Liver (tissue), 3 donors: ENCODE results near the gene EVI5.

Experiments used
- GABPA ChIP-seq, 2 donors: IDR thresholded peaks in 1 of 2; conservative IDR thresholded peaks in 1 of 2; 2 replicates each; pipeline ENCODE4 v1.6.1; 2016; ENCODE audit warnings: antibody characterized with exemption in 2 of 2, mild to moderate bottlenecking in 1 of 2, moderate library complexity in 1 of 2
- HNF4A ChIP-seq, 2 donors: conservative IDR thresholded peaks; 2 replicates each; pipeline ENCODE4 v1.6.1; 2016; ENCODE audit warnings: antibody characterized with exemption in 2 of 2, mild to moderate bottlenecking in 2 of 2
- HNF4G ChIP-seq: IDR thresholded peaks from 2 replicates; pipeline ENCODE4 v1.6.1; 2016; ENCODE audit warnings: antibody characterized with exemption
- JUND ChIP-seq, 2 donors: IDR thresholded peaks; 2 replicates each; pipeline ENCODE4 v1.6.1; 2016; ENCODE audit warnings: antibody characterized with exemption in 2 of 2
- MAX ChIP-seq: IDR thresholded peaks from 2 replicates; pipeline ENCODE4 v1.6.1; 2016; ENCODE audit warnings: antibody characterized with exemption
- RAD21 ChIP-seq, 2 donors: IDR thresholded peaks; 2 replicates each; pipeline ENCODE4 v1.6.1; 2016; ENCODE audit warnings: antibody characterized with exemption in 2 of 2, mild to moderate bottlenecking in 2 of 2
- SP1 ChIP-seq: IDR thresholded peaks from 2 replicates; pipeline ENCODE4 v1.6.1; 2018; ENCODE audit warnings: antibody characterized with exemption, mild to moderate bottlenecking
- TF ChIP-seq, protein P1 (sequence below): fragments of 150-350 bp; IDR thresholded peaks from 2 replicates; pipeline ENCODE4 v1.5.1; 2017; ENCODE audit warnings: improper control_type of control experiment, low read depth, low read length; ENCODE audit not compliant: missing input control
- TF ChIP-seq, protein P2 (sequence below): IDR thresholded peaks from 2 replicates; pipeline ENCODE4 v1.6.1; 2016; ENCODE audit warnings: antibody characterized with exemption, mild to moderate bottlenecking
- donor health status: healthy.
- donor health status: healthy.

GRCh38 chr1:92488832-92489231 is 296.1 kb downstream of the EVI5 start:
- TF ChIP-seq HNF4G (no peak), RAD21 (IDR thresholded peaks at IDR 0.05) (no peak), GABPA (IDR thresholded peaks at IDR 0.05 in 1 of 2, conservative IDR thresholded peaks at IDR 0.05 in 1 of 2) (no peak), MAX (no peak), JUND (IDR thresholded peaks at IDR 0.05) (no peak), HNF4A (conservative IDR thresholded peaks at IDR 0.05) (no peak), SP1 (no peak)
- TF ChIP-seq, protein P1, sequence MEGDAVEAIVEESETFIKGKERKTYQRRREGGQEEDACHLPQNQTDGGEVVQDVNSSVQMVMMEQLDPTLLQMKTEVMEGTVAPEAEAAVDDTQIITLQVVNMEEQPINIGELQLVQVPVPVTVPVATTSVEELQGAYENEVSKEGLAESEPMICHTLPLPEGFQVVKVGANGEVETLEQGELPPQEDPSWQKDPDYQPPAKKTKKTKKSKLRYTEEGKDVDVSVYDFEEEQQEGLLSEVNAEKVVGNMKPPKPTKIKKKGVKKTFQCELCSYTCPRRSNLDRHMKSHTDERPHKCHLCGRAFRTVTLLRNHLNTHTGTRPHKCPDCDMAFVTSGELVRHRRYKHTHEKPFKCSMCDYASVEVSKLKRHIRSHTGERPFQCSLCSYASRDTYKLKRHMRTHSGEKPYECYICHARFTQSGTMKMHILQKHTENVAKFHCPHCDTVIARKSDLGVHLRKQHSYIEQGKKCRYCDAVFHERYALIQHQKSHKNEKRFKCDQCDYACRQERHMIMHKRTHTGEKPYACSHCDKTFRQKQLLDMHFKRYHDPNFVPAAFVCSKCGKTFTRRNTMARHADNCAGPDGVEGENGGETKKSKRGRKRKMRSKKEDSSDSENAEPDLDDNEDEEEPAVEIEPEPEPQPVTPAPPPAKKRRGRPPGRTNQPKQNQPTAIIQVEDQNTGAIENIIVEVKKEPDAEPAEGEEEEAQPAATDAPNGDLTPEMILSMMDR = no peak
- TF ChIP-seq, protein P2, sequence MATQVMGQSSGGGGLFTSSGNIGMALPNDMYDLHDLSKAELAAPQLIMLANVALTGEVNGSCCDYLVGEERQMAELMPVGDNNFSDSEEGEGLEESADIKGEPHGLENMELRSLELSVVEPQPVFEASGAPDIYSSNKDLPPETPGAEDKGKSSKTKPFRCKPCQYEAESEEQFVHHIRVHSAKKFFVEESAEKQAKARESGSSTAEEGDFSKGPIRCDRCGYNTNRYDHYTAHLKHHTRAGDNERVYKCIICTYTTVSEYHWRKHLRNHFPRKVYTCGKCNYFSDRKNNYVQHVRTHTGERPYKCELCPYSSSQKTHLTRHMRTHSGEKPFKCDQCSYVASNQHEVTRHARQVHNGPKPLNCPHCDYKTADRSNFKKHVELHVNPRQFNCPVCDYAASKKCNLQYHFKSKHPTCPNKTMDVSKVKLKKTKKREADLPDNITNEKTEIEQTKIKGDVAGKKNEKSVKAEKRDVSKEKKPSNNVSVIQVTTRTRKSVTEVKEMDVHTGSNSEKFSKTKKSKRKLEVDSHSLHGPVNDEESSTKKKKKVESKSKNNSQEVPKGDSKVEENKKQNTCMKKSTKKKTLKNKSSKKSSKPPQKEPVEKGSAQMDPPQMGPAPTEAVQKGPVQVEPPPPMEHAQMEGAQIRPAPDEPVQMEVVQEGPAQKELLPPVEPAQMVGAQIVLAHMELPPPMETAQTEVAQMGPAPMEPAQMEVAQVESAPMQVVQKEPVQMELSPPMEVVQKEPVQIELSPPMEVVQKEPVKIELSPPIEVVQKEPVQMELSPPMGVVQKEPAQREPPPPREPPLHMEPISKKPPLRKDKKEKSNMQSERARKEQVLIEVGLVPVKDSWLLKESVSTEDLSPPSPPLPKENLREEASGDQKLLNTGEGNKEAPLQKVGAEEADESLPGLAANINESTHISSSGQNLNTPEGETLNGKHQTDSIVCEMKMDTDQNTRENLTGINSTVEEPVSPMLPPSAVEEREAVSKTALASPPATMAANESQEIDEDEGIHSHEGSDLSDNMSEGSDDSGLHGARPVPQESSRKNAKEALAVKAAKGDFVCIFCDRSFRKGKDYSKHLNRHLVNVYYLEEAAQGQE = no peak
